Measurements from ENCODE around the gene PDE4D.

GRCh38 chr5:59656351-59657254 is 236.9 kb downstream of the PDE4D start:
- TF ChIP-seq CTCF (IDR thresholded peaks at IDR 0.05) (no peak), POLR2A (IDR thresholded peaks at IDR 0.05) (no peak)

Data from heart left ventricle (tissue), 13 donors.